HG03469 (cell line): ENCODE results near the gene MYCL.
"Not testable (repeated sequence)": the region's sequence is repeated elsewhere in the genome, so short reads cannot be mapped to it uniquely, and the experiment has no call there.

ENCODE experiments used
- ATAC-seq: cut with Tn5 transposase; IDR thresholded peaks from one replicate; pipeline ENCODE4 v1.9.1; 2021; ENCODE audit warnings: mild to moderate bottlenecking, moderate library complexity, moderate number of reproducible peaks; ENCODE audit not compliant: unreplicated experiment

Gene MYCL

DNA sequence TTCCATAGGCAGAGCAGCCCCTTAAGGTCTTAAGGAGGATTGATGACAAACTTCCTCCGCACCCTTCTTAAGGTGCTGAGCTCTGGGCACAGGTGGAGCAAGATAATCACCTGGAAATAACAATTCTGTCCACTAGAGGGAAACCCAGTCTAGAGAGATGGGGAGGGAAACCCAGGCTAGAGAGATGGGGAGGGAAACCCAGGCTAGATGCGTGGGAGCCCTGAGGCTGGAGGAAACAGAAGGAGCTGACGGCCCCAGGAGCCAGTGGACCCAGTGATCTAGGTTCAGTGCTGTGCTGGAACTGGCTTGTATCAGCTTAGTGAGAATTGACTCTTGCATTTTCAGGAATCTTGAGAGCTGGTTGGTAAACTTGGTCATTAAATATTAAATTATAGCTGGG is 17.8 kb upstream of the MYCL start:
- no peak for ATAC-seq

DNA sequence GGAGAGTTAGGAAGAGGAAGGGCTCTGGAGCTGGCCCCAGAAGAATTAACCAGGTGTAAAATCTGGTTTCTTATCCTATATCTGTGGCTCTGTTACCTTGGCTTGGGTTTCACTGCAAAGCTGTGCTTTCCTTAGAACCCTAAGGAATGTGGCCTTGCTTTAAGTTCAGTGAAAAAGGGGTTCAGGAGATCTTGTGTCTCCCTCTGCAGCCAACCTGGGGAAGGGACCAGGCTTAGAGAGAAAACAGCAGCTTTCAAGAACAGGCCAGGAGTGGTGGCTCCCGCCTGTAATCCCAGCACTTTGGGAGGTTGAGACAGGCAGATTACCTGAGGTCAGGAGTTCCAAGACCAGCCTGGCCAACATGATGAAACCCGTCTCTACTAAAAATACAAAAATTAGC is 16.1 kb upstream of the MYCL start:
- ATAC-seq, result no peak

DNA sequence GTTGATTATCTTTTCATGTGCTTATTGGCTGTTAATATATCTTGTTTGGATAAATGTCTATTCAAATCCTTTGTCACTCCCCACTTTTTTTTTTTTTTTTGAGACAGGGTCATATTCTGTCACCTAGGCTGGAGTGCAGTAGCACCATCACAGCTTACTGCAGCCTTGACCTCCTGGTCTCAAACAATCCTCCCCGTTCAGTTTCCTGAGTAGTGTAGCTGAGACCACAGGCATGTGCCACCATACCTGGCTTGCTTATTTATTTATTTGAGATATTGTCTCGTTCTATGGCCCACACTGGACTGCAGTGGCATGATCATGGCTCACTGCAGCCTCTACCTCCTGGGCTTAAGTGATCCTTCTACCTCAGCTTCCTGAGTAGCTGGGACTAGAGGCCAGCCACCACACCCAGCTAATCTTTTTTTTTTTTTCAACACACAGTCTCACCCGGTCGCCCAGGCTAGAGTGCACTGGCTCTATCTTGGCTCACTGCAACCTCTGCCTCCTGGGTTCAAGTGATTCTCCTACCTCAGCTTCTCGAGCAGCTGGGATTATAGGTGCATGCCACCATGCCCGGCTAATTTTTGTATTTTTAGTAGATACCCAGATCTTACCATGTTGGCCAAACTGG is 13.9 kb upstream of the MYCL start:
- ATAC-seq, result no peak

DNA sequence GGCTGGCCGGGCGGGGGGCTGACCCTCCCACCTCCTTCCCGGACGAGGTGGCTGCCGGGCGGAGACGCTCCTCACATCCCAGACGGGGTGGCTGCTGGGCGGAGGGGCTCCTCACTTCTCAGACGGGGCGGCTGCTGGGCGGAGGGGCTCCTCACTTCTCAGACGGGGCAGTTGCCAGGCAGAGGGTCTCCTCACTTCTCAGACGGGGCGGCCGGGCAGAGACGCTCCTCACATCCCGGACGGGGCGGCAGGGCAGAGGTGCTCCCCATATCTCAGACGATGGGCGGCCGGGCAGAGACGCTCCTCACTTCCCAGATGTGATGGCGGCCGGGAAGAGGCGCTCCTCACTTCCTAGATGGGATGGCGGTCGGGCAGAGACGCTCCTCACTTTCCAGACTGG is 11.4 kb upstream of the MYCL start:
- not testable (repeated sequence) for ATAC-seq

DNA sequence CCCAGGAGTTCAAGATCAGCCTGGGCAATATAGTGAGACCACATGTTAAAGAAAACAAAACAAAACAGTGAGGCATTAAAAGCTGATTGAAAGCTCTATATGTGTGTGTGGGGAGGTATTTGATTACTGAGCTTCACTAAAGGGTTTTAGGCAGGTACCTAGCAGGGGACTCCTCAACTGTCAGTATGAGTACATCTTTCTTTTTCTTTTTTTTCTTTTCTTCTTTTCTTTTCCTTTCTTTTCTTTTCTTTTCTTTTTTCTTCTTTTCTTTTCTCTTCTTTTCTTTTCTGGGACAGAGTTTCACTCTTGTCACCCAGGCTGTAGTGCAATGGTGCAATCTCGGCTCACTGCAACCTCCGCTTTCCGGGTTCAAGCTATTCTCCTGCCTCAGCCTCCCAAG is 8.5 kb upstream of the MYCL start:
- no peak for ATAC-seq

DNA sequence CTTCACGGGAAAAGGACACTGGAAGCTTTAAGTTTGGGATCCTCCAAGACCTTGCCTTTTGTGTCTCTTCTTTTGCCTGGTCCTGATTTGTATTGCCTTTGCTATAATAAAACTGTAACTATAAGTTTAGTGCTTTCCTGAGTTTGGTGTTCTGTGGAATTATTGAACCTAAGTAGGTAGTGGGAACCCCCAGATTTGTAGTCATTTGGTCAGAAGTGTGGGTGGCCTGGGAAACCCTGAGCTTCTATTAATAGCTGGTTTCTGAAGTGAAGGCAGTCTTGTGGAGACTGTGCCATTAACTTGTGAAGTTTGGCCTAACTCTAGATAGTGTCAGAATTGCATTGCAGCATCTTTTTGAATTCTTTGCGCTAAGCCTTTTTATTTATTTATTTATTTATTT is 6.8 kb upstream of the MYCL start:
- ATAC-seq, result no peak

DNA sequence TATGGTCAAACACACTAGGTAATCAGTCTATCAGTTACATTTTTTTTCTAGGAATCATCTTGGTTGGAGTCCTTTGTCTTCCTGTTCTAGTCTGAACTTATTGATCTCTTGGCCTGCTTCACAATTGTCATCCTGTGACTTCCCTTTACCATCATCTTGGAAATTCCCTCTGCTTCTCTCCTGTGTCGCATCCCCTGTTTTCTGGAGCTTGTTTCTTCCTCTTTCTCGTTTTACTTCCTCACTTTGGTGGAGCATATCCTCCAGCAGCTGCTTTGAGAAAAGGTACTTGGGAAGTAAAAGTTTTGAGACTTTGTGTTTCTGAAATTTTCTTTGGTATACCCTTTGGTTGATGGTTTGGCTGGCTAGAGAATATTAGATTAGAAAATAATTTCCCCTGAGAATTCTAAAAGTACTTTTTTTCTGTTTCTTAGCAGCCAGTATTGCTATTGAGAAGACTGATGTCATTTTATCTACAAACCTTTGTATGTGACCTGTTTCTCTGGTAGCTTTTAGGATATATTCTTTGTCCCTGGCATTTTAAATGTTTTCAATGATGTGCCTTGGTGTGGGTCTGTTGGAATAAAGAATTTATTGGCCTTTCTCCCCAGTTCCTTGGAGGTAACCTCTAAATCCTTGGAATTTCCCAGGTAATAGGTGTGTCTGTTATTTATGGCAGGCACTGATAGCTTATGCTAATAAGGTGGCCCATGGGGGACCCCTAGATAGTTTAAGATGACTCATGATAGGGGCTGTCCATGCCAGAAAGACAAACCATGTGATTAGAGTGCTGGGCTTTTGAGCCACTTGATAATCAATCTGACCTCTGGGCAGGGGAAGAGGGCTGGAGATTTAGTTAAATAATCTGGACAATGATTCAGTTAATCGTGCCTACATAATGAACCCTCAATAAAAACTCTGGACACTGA is 6.1 kb upstream of the MYCL start:
- no peak for ATAC-seq

DNA sequence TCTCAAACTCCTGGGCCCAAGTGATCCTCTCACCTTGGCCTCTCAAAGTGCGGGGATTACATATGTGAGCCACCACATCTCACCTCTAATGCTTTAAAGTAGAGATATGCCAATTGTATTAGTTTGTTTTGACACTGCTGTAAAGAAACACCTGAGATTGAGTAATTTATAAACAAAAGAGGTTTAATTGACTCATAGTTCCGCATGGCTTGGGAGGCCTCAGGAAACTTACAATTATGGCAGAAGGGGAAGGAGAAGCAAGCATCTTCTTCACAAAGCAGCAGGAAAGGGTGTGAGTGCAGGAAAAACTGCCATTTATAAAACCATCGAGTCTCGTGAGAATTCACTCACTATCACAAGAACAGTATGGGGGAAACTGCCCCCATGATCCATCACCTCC is 3.5 kb upstream of the MYCL start:
- no peak for ATAC-seq

DNA sequence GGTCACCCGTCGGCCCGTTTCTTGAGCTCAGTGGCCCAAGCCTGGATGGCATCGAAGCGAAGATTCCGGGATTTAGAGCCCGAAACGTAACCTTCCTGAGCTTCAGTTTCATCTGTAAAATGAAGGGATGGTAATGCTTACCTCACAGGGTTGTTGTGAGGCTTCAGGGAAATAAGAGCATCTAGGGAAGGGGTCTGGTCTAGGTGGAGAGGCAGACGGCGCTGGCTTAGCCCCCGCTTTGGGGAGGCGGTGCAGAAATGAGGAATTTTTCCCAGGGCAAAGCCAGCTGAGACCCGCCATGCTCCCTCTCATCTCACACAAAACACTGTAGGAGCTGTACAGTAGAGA is 717 bp upstream of the MYCL start:
- ATAC-seq, result no peak

DNA sequence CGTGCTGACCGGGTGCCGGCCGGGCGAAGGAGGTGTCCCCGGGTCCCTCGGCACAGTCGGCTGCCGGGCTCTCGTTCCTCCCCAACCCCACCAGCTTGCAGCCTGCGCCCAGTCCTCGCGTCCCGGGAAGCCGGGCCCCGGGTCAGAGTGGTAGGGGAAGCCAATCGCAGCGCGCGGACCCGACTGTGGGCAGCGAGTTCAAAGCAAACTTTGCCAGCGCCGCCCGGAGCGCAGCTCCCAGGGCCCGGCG is 328 bp downstream of the MYCL start:
- ATAC-seq, result no peak

DNA sequence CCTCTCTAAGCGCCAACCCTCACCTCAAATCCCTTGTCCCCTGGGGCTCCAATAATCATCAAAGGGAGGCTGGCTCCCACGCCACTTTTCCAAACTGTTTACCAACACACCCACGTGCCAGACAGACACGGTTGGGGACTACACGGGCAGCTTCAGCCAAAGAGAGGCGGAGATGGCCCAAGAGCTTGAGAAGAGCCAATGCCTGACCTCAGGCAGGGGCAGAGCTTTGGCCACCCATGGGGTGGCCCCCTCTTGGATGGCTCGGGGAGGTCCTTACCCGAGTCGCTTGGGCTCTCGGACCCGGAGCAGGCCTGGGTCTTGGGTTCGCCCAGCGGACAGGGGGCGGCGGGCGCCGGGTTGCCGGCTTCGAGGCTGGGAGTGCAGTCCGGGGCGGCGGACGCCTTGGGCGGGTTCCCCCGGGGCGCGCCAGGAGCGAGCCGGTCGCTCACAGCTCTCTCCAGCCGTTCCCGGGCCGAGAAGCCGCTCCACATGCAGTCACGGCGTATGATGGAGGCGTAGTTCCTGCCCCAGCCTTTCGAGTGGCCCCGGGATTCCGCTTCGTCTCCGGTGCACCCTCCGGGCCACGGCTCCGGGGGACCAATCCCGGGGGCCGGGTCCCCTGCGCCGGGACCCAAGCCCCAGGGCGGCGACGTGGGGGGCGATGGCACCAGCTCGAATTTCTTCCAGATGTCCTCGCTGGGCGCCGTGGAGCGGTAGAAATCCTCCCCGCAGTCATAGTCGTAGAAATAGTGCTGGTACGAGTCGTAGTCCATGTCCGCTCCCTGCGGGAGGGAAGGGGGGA is 854 bp downstream of the MYCL start:
- ATAC-seq, result no peak

DNA sequence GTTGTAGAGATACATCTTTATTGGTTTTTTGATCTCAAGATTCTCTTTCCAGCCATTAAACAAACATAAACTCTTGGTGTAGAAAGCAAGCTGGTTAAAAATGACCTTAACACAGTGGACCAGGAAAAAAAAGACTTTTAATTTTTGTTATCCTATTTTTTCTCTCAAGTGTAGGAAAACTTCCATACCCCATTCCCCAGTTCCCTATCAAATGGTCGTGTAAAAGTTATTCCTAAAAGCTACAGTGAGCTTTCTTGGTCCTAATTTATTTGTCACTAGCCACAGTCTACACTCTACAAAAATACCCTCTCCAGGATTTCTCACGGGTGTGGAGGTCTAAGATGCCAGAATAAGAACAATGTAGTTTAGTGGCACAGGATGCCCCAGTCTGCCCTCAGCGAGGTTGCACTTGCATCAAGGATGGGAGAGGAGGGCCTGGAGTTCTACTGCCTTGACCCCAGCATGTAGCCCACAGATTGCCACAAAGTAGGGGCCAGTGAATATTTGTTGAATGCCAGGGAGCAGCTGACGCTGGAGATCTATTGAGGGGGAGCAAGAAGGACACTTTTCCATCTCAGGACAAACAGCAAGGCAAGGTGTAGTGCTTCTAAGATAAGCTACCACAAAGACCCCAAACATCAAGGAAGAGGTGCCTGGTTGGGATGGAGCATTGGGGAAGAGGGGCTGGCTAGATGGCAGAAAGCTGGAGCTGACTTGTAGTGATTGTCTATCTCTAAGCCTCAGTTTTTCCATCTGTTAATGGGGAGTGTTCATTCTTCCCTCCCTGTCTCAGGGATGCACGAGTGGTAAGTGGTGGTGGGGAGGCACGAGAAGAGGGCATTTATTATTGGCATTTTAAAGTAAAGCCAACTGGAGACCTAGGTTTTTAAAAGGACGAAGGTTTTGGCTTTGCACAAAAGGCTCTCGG is 1.8 kb downstream of the MYCL start:
- ATAC-seq, result no peak

DNA sequence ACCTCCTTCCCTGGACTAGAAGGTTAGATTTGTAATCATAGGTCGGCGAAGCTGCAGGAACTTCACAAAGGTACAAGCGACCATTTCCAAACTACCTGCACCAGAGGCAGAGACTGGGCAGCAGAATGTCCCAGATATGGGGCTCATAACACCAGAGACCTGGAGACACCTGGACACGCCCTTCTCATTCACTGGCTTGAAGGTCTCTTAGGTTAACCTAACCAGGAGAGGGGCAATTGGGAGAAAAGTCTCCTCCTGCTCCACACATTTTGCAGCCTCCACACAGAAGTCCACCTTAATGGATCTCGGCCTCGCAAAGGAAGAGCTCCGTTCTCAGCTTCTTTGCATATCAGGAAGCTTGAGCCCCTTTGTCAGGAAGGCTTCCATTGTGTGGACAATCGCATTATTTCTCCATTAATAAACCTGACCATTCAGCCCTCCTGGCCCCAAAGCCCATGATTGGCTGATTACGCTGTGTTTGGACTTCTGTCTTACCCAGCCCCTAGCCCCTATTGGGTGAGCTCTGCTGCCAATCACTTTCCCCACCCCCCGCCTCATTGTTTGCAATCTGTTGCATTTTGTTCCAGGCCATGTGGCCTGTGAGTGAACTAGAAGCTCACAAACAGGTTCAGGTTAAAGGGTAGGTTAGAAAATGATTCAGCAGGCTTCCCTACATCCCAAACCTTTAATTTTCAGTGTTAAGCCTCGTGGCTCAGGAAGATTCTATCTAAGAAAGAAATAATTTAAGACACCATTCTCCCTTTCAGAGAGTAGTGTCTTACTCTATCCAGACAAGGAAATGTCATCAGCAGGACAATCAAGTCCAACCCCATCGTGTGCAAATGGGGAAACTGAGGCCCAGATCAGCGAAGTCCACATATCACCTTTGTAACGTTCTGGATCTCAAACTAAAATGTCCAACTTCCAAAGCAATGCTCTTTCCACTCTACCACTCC is 2.8 kb downstream of the MYCL start:
- ATAC-seq, result no peak

DNA sequence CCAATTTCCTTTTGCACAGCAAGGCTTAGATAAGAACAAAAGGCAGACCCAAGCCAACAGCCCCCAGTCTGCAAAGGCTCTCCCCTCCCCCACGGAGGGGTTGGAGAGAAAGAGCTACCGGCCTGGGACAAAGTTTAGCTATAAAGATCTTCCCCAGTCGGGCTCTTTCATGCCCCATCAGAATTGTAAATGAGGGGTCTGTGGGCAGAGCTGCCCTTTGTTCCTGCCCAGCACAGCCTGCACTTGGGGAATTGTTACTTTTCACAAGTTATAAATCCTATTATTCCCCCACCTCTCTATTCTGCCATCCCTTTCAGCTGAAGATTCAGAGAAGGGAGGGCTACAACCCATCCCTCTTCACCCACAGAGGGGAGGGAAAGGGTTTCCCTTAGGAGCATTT is 3.5 kb downstream of the MYCL start:
- ATAC-seq, result no peak

DNA sequence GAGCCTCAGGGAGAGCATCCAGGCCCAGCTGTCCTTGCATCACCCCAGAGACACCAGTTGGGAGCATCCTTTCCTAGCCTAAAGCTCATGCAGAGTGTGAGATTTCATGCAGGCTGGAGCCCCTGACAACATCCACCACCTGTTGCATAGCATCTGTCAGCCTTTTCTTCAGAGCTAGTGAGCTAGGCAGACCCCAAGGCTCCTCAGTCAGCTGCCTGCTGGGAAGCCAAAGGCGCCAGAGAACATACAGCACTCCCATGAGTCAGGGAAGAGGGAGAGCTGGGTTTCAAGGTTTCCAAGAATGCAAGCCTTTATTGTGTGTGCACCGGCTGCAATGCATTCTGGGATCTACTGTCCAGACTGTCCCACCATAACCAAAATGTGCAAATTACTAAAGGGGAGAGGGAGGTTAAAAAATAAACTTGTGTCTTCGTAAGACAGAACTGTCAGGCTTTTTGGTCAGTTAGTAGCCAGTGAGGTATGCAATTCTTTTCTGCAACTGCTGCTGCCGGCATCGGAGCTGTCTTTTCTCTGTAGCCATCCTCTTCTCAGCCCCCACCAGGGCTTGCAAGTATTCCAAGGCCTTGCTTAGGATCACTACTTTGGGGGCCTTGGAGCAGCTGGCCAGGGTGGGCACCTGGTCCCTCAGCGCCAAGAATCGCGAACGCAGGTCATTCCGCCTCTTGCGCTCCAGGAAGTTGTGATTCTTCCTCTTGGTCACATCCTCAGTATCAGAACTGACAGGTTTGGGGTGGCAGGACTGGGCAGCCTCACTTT is 4.6 kb downstream of the MYCL start:
- ATAC-seq, result no peak

DNA sequence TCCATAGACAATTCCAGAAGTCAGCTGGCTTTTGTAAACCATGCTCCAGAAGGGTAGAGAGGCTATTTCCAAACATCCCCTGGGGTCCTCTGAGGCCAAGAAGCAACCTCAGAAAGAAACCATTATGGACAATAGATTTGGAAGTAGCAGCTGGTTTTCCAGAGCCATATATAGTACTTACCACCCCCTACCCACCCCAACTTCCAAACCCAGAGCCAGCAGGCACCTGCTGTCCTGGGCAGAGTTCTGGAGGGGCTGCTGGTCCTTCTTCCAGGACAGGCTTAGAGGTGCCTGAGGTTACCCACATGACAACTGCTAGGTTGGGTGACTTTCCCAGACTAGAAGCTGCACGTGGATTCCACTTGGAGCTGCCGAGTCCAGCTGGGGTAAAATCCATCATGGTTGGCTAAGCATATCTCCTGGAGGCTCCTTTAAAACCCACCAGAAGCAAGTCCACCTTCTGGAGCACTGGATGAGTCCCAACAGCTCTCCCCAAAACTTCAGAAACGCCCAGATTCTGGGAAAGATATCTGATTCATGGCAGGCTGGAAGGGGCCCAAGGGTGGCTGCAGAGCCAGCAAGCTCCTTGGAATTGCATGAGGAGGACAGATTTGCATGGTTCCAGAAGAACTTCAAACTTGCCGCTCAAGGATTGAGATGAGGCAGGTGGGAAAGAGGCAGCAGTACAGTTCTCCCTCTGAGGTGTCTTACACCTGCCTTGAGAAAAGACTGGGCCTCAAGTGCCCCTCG is 5.8 kb downstream of the MYCL start:
- no peak for ATAC-seq

DNA sequence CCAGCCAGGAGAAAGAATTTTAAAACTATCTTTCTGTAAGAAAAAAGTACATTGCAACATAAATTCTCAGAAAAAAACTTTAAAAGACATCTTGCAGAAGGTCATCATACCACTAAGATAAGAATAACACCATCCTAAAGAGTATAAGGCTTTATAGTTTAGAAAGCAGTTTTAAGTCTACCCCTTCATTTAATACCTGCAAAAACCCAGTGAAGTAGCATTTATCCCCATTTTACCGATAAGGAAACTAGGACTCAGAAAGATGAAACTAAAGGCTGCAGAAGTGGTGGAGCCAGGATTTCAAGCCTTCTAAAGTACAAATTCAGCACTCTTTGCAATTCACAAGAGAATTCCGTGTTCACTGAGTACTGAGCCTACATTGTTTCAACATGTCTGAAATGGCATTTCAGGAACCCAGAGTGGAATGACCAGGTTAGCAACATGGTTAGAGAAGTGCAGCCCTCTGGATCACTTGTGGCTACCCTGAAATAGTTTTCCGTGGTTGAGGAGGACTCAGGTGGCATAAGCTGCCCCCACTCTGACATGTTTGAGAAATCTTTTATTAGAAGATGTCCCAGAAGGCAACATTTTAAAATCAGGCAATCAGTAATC is 6.7 kb downstream of the MYCL start:
- no peak for ATAC-seq
